ENCODE data around the gene CHRM2. TPM values are rescaled to one million over a fixed set of nuclear protein-coding genes. Genes with fewer than 3 reads are reported as not detected.

The CHRM2 gene
- total RNA-seq, 3 donors from 2014 or later, result not detected

DNA sequence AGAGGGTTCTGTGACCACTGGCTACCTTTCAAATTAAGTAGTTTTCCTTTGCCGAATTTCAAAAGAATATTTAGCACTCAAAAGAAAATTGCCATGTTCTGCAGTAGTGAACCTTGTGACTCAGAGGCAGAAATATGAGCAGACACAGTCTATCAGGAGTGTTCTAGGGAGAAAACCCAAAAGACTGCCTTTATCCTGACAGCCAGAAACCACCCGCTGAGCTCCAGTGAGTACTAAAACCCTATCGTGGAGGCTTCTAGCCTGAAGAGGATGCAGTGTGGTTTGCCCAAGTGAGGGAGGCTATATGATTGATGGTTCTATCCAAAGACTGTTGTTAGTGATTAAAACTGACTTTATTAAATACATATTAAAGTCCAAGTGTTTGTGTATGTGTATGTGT is 21.9 kb downstream of the CHRM2 start:
- DNase-seq (ENCODE audit: low spot score in 2 of 2), result no peak
- no peaks in the 10 kb centered on the region for H3K36me3 ChIP-seq
- TF ChIP-seq POLR2AphosphoS5 (IDR thresholded peaks at IDR 0.05) (no peak), POLR2A (IDR thresholded peaks at IDR 0.05) (no peak)
- TF ChIP-seq, protein P1, sequence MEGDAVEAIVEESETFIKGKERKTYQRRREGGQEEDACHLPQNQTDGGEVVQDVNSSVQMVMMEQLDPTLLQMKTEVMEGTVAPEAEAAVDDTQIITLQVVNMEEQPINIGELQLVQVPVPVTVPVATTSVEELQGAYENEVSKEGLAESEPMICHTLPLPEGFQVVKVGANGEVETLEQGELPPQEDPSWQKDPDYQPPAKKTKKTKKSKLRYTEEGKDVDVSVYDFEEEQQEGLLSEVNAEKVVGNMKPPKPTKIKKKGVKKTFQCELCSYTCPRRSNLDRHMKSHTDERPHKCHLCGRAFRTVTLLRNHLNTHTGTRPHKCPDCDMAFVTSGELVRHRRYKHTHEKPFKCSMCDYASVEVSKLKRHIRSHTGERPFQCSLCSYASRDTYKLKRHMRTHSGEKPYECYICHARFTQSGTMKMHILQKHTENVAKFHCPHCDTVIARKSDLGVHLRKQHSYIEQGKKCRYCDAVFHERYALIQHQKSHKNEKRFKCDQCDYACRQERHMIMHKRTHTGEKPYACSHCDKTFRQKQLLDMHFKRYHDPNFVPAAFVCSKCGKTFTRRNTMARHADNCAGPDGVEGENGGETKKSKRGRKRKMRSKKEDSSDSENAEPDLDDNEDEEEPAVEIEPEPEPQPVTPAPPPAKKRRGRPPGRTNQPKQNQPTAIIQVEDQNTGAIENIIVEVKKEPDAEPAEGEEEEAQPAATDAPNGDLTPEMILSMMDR (IDR thresholded peaks at IDR 0.05), result no peak
- no peaks in the 10 kb centered on the region for H3K4me1 ChIP-seq
- intact Hi-C loops (cut with DNase I; ENCODE audit: low total_unique reads), result no loop called here
- no peaks in the 10 kb centered on the region for H3K9me3 ChIP-seq
- H3K4me3 ChIP-seq, result no peak overlapping the region
- H3K27me3 ChIP-seq, result no peaks in the 10 kb centered on the region
- H3K27ac ChIP-seq, result no peak overlapping the region

DNA sequence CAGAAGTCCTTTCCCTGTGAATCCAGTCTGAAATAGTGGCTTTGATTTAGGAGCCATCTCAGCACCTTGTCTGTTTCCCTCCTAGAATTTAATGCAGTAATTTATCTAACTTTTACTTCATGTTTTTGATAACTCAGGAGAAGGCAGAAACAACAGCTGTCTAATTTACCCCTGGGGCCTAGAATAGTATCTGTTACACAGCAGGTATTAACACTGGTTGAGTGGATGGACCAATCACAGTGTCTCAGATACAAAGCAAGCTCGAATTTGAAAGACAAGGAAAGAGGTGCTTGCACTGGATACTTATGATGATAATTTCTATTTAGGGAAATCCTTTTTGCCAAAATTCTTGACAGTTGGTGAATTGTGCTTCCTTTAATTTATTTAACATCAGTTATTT is 23.4 kb downstream of the CHRM2 start:
- no peak overlapping the region for H3K4me3 ChIP-seq
- no peaks in the 10 kb centered on the region for H3K9me3 ChIP-seq
- no peaks in the 10 kb centered on the region for H3K36me3 ChIP-seq
- H3K27ac ChIP-seq, result no peak overlapping the region
- no peaks in the 10 kb centered on the region for H3K27me3 ChIP-seq
- DNase-seq (ENCODE audit: low spot score in 2 of 2), result no peak
- no peaks in the 10 kb centered on the region for H3K4me1 ChIP-seq
- TF ChIP-seq POLR2A (IDR thresholded peaks at IDR 0.05) (no peak), POLR2AphosphoS5 (IDR thresholded peaks at IDR 0.05) (no peak)
- TF ChIP-seq, protein P1 (IDR thresholded peaks at IDR 0.05), result no peak
- intact Hi-C loops (cut with DNase I; ENCODE audit: low total_unique reads), result no loop called here

GRCh38 chr7:136894789-136895188 is 26.3 kb downstream of the CHRM2 start:
- Histone ChIP-seq H3K27me3 (no peaks in the 10 kb centered on the region), H3K9me3 (no peaks in the 10 kb centered on the region), H3K36me3 (no peaks in the 10 kb centered on the region), H3K27ac (no peak overlapping the region), H3K4me1 (no peaks in the 10 kb centered on the region), H3K4me3 (no peak overlapping the region)
- DNase-seq (ENCODE audit: low spot score in 2 of 2), result no peak
- intact Hi-C loops (cut with DNase I; ENCODE audit: low total_unique reads), result no loop called here
- TF ChIP-seq POLR2A (IDR thresholded peaks at IDR 0.05) (no peak), POLR2AphosphoS5 (IDR thresholded peaks at IDR 0.05) (no peak)
- TF ChIP-seq, protein P1 (IDR thresholded peaks at IDR 0.05), result no peak

GRCh38 chr7:136897676-136898075 is 29.2 kb downstream of the CHRM2 start:
- Histone ChIP-seq H3K4me3 (no peak overlapping the region), H3K27me3 (no peaks in the 10 kb centered on the region), H3K36me3 (no peaks in the 10 kb centered on the region), H3K4me1 (no peaks in the 10 kb centered on the region), H3K9me3 (no peaks in the 10 kb centered on the region), H3K27ac (no peak overlapping the region)
- TF ChIP-seq, protein P1 (IDR thresholded peaks at IDR 0.05), result no peak
- TF ChIP-seq POLR2A (IDR thresholded peaks at IDR 0.05) (no peak), POLR2AphosphoS5 (IDR thresholded peaks at IDR 0.05) (no peak)
- DNase-seq (ENCODE audit: low spot score in 2 of 2), result no peak
- intact Hi-C loops (cut with DNase I; ENCODE audit: low total_unique reads), result no loop called here

GRCh38 chr7:136900005-136900404 is 31.6 kb downstream of the CHRM2 start:
- Histone ChIP-seq H3K36me3 (no peaks in the 10 kb centered on the region), H3K4me3 (no peak overlapping the region), H3K27me3 (no peaks in the 10 kb centered on the region), H3K4me1 (no peaks in the 10 kb centered on the region), H3K27ac (no peak overlapping the region), H3K9me3 (no peaks in the 10 kb centered on the region)
- TF ChIP-seq, protein P1 (IDR thresholded peaks at IDR 0.05), result no peak
- TF ChIP-seq POLR2AphosphoS5 (IDR thresholded peaks at IDR 0.05) (no peak), POLR2A (IDR thresholded peaks at IDR 0.05) (no peak)
- DNase-seq (ENCODE audit: low spot score in 2 of 2), result no peak
- intact Hi-C loops (cut with DNase I; ENCODE audit: low total_unique reads), result no loop called here
